B cell (primary cell): Measurements from ENCODE around the gene PIP4K2C. TPM values are rescaled to one million over a fixed set of nuclear protein-coding genes. Genes with fewer than 3 reads are reported as not detected.

ENCODE experiments used
- ATAC-seq: fragments of 200-7000 bp; cut with Tn5 transposase; one replicate; pipeline ENCODE4 v1.10.0; 2021; ENCODE audit warnings: low read depth, mild to moderate bottlenecking, moderate number of reproducible peaks, moderate library complexity
- CTCF ChIA-PET: fragments of 350-600 bp; sonication (Branson Sonifier 250); formaldehyde crosslinking; loops from one replicate; lab custom pipeline; 2021; ENCODE audit warnings: antibody characterized with exemption, inconsistent platforms; lab: Charles Lee
- POLR2A ChIA-PET: fragments of 350-600 bp; sonication (Branson Sonifier 250); formaldehyde crosslinking; loops from one replicate; lab custom pipeline; 2021; ENCODE audit warnings: antibody characterized with exemption; lab: Charles Lee
- DNase-seq: peaks from one replicate; pipeline ENCODE4 v3.0.0; 2013
- H2AFZ ChIP-seq: 2 replicates; pipeline ENCODE4 v1.6.1; 2012; ENCODE audit warnings: mild to moderate bottlenecking, low read depth, low read length; ENCODE audit not compliant: insufficient read depth, poor library complexity, severe bottlenecking
- H3K27ac ChIP-seq, 2 donors: 1 replicate in 1 of 2; 2 replicates in 1 of 2; pipeline ENCODE4 v1.5.1; 2012 to 2013; ENCODE audit warnings: low read length in 2 of 2, mild to moderate bottlenecking in 2 of 2, moderate library complexity in 1 of 2
- H3K27me3 ChIP-seq, 4 experiments: fragments of 200-600 bp in 1 of 4; sonication (generic) in 1 of 4; replicated peaks in 1 of 4; 1 replicate in 2 of 4; 2 replicates in 2 of 4; pipeline versions ENCODE4 v1.6.1 to v1.7.0; 2013 to 2016; ENCODE audit warnings: low read length in 3 of 4, mild to moderate bottlenecking in 2 of 4, mixed read lengths in 1 of 4, moderate library complexity in 1 of 4; ENCODE audit not compliant: insufficient read depth in 4 of 4, control insufficient read depth in 3 of 4; ENCODE audit errors: control extremely low read depth in 1 of 4
- H3K36me3 ChIP-seq, 2 experiments: replicated peaks in 1 of 2; 1 replicate in 1 of 2; 2 replicates in 1 of 2; pipeline versions ENCODE4 v1.6.1 to v1.7.1; 2013; ENCODE audit warnings: low read length in 1 of 2; ENCODE audit not compliant: insufficient read depth in 2 of 2, control insufficient read depth in 1 of 2; ENCODE audit errors: control extremely low read depth in 1 of 2, extremely low read depth in 1 of 2
- H3K4me1 ChIP-seq, 2 donors: fragments of 200-600 bp in 1 of 2; sonication (generic) in 1 of 2; 1 replicate in 1 of 2; 2 replicates in 1 of 2; pipeline versions ENCODE4 v1.5.1 to v1.6.1; 2013 to 2017; ENCODE audit warnings: low read length in 2 of 2; ENCODE audit not compliant: control insufficient read depth in 2 of 2, insufficient read depth in 2 of 2
- H3K4me2 ChIP-seq: replicated peaks from 2 replicates; pipeline ENCODE3; 2012; ENCODE audit warnings: mild to moderate bottlenecking, low read depth, low read length; ENCODE audit not compliant: poor library complexity, severe bottlenecking
- H3K4me3 ChIP-seq, 5 experiments: fragments of 200-600 bp in 1 of 5; sonication (generic) in 1 of 5; 1 replicate in 3 of 5; 2 replicates in 2 of 5; pipeline versions ENCODE4 v1.5.1 to v1.7.0; 2011 to 2016; ENCODE audit warnings: low read length in 4 of 5, mild to moderate bottlenecking in 4 of 5, low read depth in 2 of 5, control low read depth in 1 of 5, moderate library complexity in 1 of 5; ENCODE audit not compliant: insufficient read depth in 1 of 5; ENCODE audit errors: control extremely low read depth in 1 of 5, extremely low read depth in 1 of 5
- H3K79me2 ChIP-seq: fragments of 200-600 bp; sonication (generic); one replicate; pipeline ENCODE4 v1.6.0; 2016; ENCODE audit warnings: low read length; ENCODE audit not compliant: control insufficient read depth, insufficient read depth
- H3K9ac ChIP-seq: fragments of 200-600 bp; sonication (generic); 2 replicates; pipeline ENCODE4 v1.6.1; 2017; ENCODE audit warnings: mild to moderate bottlenecking, low read length, moderate library complexity
- H3K9me3 ChIP-seq, 3 donors: one replicate each; pipeline versions ENCODE4 v1.6.1 to v1.7.1; 2013; ENCODE audit warnings: low read length in 2 of 3; ENCODE audit not compliant: control insufficient read depth in 2 of 3, insufficient read depth in 1 of 3; ENCODE audit errors: control extremely low read depth in 1 of 3
- H4K20me1 ChIP-seq: 2 replicates; pipeline ENCODE4 v1.6.0; 2012; ENCODE audit warnings: mild to moderate bottlenecking, low read length; ENCODE audit not compliant: insufficient read depth, control insufficient read depth, poor library complexity, severe bottlenecking
- H3K27ac Mint-ChIP-seq: one replicate; pipeline ENCODE4 v1.8.0; 2021; ENCODE audit warnings: mixed read lengths
- H3K27me3 Mint-ChIP-seq: one replicate; pipeline ENCODE4 v1.8.0; 2021; ENCODE audit warnings: mixed read lengths
- H3K4me1 Mint-ChIP-seq: one replicate; pipeline ENCODE4 v1.8.0; 2021; ENCODE audit warnings: mixed read lengths
- H3K4me3 Mint-ChIP-seq: one replicate; pipeline ENCODE4 v1.8.0; 2021; ENCODE audit warnings: mixed read lengths
- H3K9me3 Mint-ChIP-seq: one replicate; pipeline ENCODE4 v1.8.0; 2022; ENCODE audit warnings: mixed read lengths; ENCODE audit not compliant: insufficient read depth
- EZH2 ChIP-seq: IDR thresholded peaks from 2 replicates; pipeline ENCODE4 v1.6.1; 2012; ENCODE audit warnings: borderline replicate concordance, low read depth, mild to moderate bottlenecking, moderate library complexity, low read length; ENCODE audit not compliant: insufficient read depth, poor library complexity, severe bottlenecking
- WGBS: methylation state at CpG from one replicate; pipeline ENCODE4 v1.1.5; 2013; ENCODE audit warnings: missing lambda C conversion rate; ENCODE audit not compliant: insufficient coverage; 5-methylcytosine and 5-hydroxymethylcytosine counted together
- intact Hi-C: fragments of 100-400 bp; cut with micrococcal nuclease; formaldehyde crosslinking; loops from one replicate; pipeline ENCODE4 v1.10.0; 2022
- polyA plus RNA-seq: library from polyadenylated mRNA; depleted of rRNA; stranded (reverse); fragments of >200 nt; gene quantifications from 2 replicates; pipeline ENCODE4 v1.2.3, GENCODE V29; 2012
- total RNA-seq, 2 donors: library from RNA; stranded (reverse); fragments of 120-200 nt in 1 of 2; gene quantifications; 1 replicate in 1 of 2; 2 replicates in 1 of 2; pipeline versions ENCODE4 v1.2.3 to v1.2.4, GENCODE V29; 2013 to 2022
- TF ChIP-seq, protein P1 (sequence below): fragments of 200-600 bp; IDR thresholded peaks from one replicate; pipeline ENCODE4 v1.8.0; 2022; ENCODE audit warnings: antibody characterized with exemption, mild to moderate bottlenecking

The PIP4K2C gene
- total and polyA plus RNA-seq, 2 donors (not counting 1 experiment from before 2014, with no cell fraction given) = 20.1 to 21.3 TPM

DNA sequence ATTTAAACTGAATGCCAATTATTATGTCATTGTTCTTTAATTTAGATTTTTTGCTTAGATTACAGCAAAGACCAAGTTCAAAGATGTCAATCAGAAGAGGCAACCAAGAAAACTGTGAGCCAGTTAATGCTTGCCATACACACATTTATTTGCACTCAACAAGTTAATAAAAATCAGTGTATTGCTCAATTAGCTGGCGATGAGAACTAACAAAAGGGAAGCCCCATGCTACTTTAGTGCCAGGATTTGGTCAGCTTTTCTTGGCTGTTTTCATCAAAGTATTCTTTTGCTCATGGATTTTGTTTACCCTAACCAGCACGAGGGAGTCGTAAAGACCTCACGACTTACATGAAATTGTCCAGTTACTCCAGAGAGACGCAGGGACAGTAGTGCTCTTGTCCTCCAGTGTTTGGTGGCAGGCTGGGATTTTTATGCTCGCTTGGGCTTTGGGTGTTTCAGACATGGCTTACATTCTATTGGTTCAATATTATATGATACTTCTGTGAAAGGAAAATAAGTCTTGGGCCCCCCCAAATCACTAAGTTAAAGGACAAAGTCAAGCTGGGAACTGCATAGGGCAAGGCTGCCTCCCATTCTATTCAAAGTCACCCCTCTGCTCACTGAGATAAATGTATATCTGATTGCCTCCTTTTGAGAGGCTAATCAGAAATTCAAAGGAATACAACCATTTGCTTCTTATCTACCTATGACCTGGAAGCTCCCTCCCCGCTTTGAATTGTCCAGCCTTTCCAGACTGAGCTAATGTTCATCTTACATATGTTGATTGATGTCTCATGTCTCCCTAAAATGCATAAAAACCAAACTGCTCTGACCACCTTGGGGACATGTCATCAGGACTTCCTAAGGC is 49.4 kb downstream of the PIP4K2C start:
- Histone ChIP-seq H3K27me3 (peaks cover 0 to 26% (median 7%) of the 10 kb centered on the region in 4 experiments), H3K4me3 (no peak overlapping the region), H3K4me1 (no peaks in the 10 kb centered on the region), H3K9ac (no peak overlapping the region), H3K9me3 (peaks cover 0 to 7% (median 6%) of the 10 kb centered on the region in 3 donors), H2AFZ (no peak overlapping the region), H3K27ac (no peak overlapping the region), H3K36me3 (no peaks in the 10 kb centered on the region), H4K20me1 (no peaks in the 10 kb centered on the region), H3K4me2 (no peak overlapping the region), H3K79me2 (no peaks in the 10 kb centered on the region)
- WGBS = 85% methylated on average over 4 of the region's 7 CpGs
- Mint-ChIP-seq H3K9me3 (no peaks in the 10 kb centered on the region), H3K4me1 (peaks cover 1% of the 10 kb centered on the region), H3K27me3 (peaks cover 35% of the 10 kb centered on the region), H3K27ac (no peak overlapping the region), H3K4me3 (no peak overlapping the region)
- ChIA-PET POLR2A (no interaction called here), CTCF (interaction anchor here (6.4 kb wide), 1 partner anchor 57 kb away, joined by 66 read pairs; no protein-coding TSS in a partner anchor)
- DNase-seq = no peak
- intact Hi-C loops = no loop called here
- TF ChIP-seq EZH2 = no peak
- TF ChIP-seq, protein P1, sequence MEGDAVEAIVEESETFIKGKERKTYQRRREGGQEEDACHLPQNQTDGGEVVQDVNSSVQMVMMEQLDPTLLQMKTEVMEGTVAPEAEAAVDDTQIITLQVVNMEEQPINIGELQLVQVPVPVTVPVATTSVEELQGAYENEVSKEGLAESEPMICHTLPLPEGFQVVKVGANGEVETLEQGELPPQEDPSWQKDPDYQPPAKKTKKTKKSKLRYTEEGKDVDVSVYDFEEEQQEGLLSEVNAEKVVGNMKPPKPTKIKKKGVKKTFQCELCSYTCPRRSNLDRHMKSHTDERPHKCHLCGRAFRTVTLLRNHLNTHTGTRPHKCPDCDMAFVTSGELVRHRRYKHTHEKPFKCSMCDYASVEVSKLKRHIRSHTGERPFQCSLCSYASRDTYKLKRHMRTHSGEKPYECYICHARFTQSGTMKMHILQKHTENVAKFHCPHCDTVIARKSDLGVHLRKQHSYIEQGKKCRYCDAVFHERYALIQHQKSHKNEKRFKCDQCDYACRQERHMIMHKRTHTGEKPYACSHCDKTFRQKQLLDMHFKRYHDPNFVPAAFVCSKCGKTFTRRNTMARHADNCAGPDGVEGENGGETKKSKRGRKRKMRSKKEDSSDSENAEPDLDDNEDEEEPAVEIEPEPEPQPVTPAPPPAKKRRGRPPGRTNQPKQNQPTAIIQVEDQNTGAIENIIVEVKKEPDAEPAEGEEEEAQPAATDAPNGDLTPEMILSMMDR = no peak
- ATAC-seq = no peak
